Body of pancreas (tissue), 4 donors: ENCODE measurements around the gene RPN2. TPM values are rescaled to one million over a fixed set of nuclear protein-coding genes. Genes with fewer than 3 reads are reported as not detected.

Source experiments
- ATAC-seq: fragments of 150-250 bp; one replicate; pipeline ENCODE4 v1.9.1; 2016
- DNase-seq, 4 donors: peaks; one replicate each; pipeline ENCODE4 v3.0.0-alpha.2; 2019
- H3K27ac ChIP-seq, 4 donors: fragments of 200-600 bp; sonication (generic); 1 replicate in 3 of 4; 2 replicates in 1 of 4; pipeline versions ENCODE4 v1.5.1 to v1.6.1; 2016 to 2019; ENCODE audit warnings: mild to moderate bottlenecking in 1 of 4, mixed read lengths in 1 of 4, moderate library complexity in 1 of 4
- H3K27me3 ChIP-seq, 2 donors: fragments of 200-600 bp; sonication (generic); one replicate each; pipeline ENCODE4 v1.6.0; 2016; ENCODE audit warnings: mild to moderate bottlenecking in 1 of 2
- H3K36me3 ChIP-seq, 2 donors: fragments of 200-600 bp; sonication (generic); replicated peaks in 1 of 2; 2 replicates each; pipeline ENCODE4 v1.5.1; 2016; ENCODE audit warnings: low read depth in 2 of 2; ENCODE audit not compliant: insufficient read depth in 1 of 2
- H3K4me1 ChIP-seq: fragments of 200-600 bp; sonication (generic); one replicate; pipeline ENCODE4 v1.6.0; 2016
- H3K4me3 ChIP-seq, 2 donors: fragments of 200-600 bp; sonication (generic); 1 replicate in 1 of 2; 2 replicates in 1 of 2; pipeline ENCODE4 v1.5.1; 2016 to 2019
- H3K9me3 ChIP-seq, 3 donors: fragments of 200-600 bp; sonication (generic); 1 replicate in 2 of 3; 2 replicates in 1 of 3; pipeline ENCODE4 v1.5.1; 2016
- CTCF ChIP-seq, 7 experiments: fragments of 450-650 bp in 4 of 7; fragments of 200-600 bp in 3 of 7; sonication (generic) in 3 of 7; IDR thresholded peaks; one replicate each; pipeline ENCODE4 v1.5.1; 2016 to 2019; ENCODE audit warnings: antibody characterized with exemption in 7 of 7
- POLR2A ChIP-seq, 3 donors: fragments of 450-650 bp; IDR thresholded peaks; one replicate each; pipeline ENCODE4 v1.6.1; 2016; ENCODE audit warnings: antibody characterized with exemption in 3 of 3, mild to moderate bottlenecking in 2 of 3
- WGBS, 2 donors: methylation state at CpG; one replicate each; pipeline ENCODE4 v1.1.5; 2017; 5-methylcytosine and 5-hydroxymethylcytosine counted together
- intact Hi-C: fragments of 100-400 bp; cut with DNase I; formaldehyde crosslinking; loops from one replicate; pipeline ENCODE4 v1.15.1; 2023
- total RNA-seq, 2 donors: library from RNA; depleted of rRNA; stranded (reverse); fragments of >200 nt; gene quantifications; one replicate each; pipeline ENCODE4 v1.1.0, GENCODE V29; 2016

RPN2 gene
- total RNA-seq: 100 to 1,000 TPM in 1 of 2 donors, 10 to 100 TPM in 1; 70.0 to 111 TPM

- ATAC-seq (peak; percentile 96), DNase-seq (peak; percentile 98 to 99 (median 98))
- H3K4me1 ChIP-seq: peaks cover 40% of the 10 kb centered on the region
- H3K36me3 ChIP-seq: no peaks in the 10 kb centered on the region
- intact Hi-C loops: no loop called here
- 0% methylated on average over 3 to 69 of the region's 80 CpGs for WGBS, 2 donors
- H3K27me3 ChIP-seq: no peaks in the 10 kb centered on the region
- peak; percentile 74 to 79 (median 74) for TF ChIP-seq POLR2A (IDR thresholded peaks at IDR 0.05)
- peak in 1 of 7 experiments; percentile 3 for TF ChIP-seq CTCF (IDR thresholded peaks at IDR 0.05)
- no peaks in the 10 kb centered on the region for H3K9me3 ChIP-seq
- peak within 1 kb of the TSS; percentile 98 to 99 (median 99) for H3K27ac ChIP-seq
- H3K4me3 ChIP-seq: peak within 1 kb of the TSS; percentile 86 to 96
Measured at GRCh38 chr20:37178839-37179682, at the start of gene RPN2, which contains the start of gene MROH8. RPN2 (plus strand) TSS chr20:37179330; CDS start chr20:37179357, 27 bp downstream. MROH8 (minus strand) TSS chr20:37179548.

- Histone ChIP-seq H3K27ac (no peak overlapping the region), H3K9me3 (no peaks in the 10 kb centered on the region), H3K36me3 (no peaks in the 10 kb centered on the region), H3K4me3 (no peak overlapping the region), H3K4me1 (no peaks in the 10 kb centered on the region), H3K27me3 (no peaks in the 10 kb centered on the region)
- ATAC-seq: no peak
- no peak for DNase-seq
- no peak for TF ChIP-seq POLR2A (IDR thresholded peaks at IDR 0.05)
- no peak for TF ChIP-seq CTCF (IDR thresholded peaks at IDR 0.05)
- intact Hi-C loops: no loop called here
- whole genome bisulfite sequencing, 2 donors: 71 to 81% methylated on average over 3 of the region's 3 CpGs
Measured at GRCh38 chr20:37131486-37131885, 47.6 kb upstream of the RPN2 start.

- Histone ChIP-seq H3K27me3 (no peaks in the 10 kb centered on the region), H3K9me3 (no peaks in the 10 kb centered on the region), H3K4me3 (no peak overlapping the region), H3K36me3 (no peaks in the 10 kb centered on the region), H3K27ac (no peak overlapping the region), H3K4me1 (no peaks in the 10 kb centered on the region)
- DNase-seq: no peak
- WGBS, 2 donors: 84 to 87% methylated on average over 2 of the region's 2 CpGs
- intact Hi-C loops: no loop called here
- no peak for TF ChIP-seq CTCF (IDR thresholded peaks at IDR 0.05)
- no peak for TF ChIP-seq POLR2A (IDR thresholded peaks at IDR 0.05)
- no peak for ATAC-seq
Measured at GRCh38 chr20:37133952-37134351, 45.2 kb upstream of the RPN2 start.

GRCh38 chr20:37137547-37137946 is 41.6 kb upstream of the RPN2 start:
- no peak overlapping the region for H3K27ac ChIP-seq
- H3K36me3 ChIP-seq: no peaks in the 10 kb centered on the region
- H3K4me1 ChIP-seq: no peaks in the 10 kb centered on the region
- 87 to 88% methylated on average over 4 of the region's 4 CpGs for WGBS, 2 donors
- DNase-seq: no peak
- H3K4me3 ChIP-seq: no peak overlapping the region
- no peaks in the 10 kb centered on the region for H3K27me3 ChIP-seq
- no peaks in the 10 kb centered on the region for H3K9me3 ChIP-seq
- intact Hi-C loops: no loop called here
- ATAC-seq: no peak
- no peak for TF ChIP-seq POLR2A (IDR thresholded peaks at IDR 0.05)

- DNase-seq (no peak), ATAC-seq (no peak)
- Histone ChIP-seq H3K4me1 (no peaks in the 10 kb centered on the region), H3K36me3 (no peaks in the 10 kb centered on the region), H3K27ac (no peak overlapping the region), H3K9me3 (no peaks in the 10 kb centered on the region), H3K4me3 (no peak overlapping the region), H3K27me3 (no peaks in the 10 kb centered on the region)
- intact Hi-C loops: no loop called here
- 54 to 66% methylated on average over 3 of the region's 3 CpGs for WGBS, 2 donors
- TF ChIP-seq CTCF (IDR thresholded peaks at IDR 0.05) (no peak), POLR2A (IDR thresholded peaks at IDR 0.05) (no peak)
Measured at GRCh38 chr20:37142708-37143107, 36.4 kb upstream of the RPN2 start.
